CD4-positive, alpha-beta T cell treated with Interferon alpha-2 for 1 hour (primary cell): ENCODE measurements around the gene CCNB2.
"Not testable (repeated sequence)": the region's sequence is repeated elsewhere in the genome, so short reads cannot be mapped to it uniquely, and the experiment has no call there.

Source experiments
- DNase-seq, 2 donors: peaks; one replicate each; pipeline ENCODE4 v3.0.0-alpha.2; 2020 to 2022

Gene CCNB2

DNA sequence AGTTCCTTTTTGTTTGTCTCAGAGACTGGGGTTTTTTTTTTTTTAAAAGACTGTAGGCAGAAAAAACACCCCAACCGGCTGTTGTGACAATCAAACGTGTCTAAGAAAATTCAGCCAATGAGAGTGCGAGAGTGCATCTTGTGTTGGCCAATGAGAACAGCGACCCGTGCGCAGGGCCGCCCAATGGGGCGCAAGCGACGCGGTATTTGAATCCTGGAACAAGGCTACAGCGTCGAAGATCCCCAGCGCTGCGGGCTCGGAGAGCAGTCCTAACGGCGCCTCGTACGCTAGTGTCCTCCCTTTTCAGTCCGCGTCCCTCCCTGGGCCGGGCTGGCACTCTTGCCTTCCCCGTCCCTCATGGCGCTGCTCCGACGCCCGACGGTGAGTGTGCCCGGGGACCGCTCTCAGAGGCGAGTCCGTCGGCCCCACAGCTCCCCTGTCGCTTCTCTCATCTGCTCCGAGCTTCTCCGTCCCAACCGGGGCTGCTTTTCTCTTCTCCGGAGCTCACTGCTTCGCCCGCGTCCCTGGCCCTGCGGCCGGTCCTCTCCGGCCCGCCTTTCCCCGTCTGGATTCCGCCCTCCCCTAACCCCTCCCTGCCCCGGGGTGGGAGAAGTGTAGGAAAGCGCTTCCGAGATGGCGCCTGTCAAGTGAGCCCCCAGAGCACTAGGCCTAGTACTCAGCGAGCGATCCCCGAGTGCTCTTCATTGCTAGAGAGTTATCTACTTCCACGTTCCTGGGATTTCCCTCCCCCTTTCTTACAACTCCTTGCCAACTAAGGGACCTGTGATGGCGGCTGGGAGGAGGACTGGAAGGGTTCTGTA lies at the start of gene CCNB2:
Gene CCNB2, plus strand, starts transcription at position 235 of the 821 bp plus-strand sequence. Its CDS starts 123 bp downstream, at position 358.
- DNase-seq, result peak; percentile 87 to 93

GRCh38 chr15:59059076-59059597 lies 45.8 kb upstream of the CCNB2 start:
- no peak for DNase-seq

DNA sequence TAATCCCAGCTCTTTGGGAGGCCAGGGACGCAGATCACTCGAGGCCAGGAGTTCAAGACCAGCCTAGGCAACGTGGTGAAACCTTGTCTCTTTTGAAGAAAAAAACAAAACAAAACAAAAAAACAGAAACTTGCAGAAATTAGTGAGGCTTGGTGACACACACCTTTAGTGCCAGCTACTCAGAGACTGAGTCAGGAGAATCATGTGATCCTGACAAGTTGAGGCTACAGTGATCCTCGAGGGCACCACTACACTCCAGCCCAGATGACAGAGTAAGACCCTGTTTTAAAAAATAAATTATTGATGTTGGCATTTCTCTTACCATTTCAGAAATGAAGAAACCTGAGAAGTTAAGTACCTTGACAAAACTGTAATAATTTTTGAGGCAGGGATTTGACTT lies 44.6 kb upstream of the CCNB2 start:
- no peak for DNase-seq

DNA sequence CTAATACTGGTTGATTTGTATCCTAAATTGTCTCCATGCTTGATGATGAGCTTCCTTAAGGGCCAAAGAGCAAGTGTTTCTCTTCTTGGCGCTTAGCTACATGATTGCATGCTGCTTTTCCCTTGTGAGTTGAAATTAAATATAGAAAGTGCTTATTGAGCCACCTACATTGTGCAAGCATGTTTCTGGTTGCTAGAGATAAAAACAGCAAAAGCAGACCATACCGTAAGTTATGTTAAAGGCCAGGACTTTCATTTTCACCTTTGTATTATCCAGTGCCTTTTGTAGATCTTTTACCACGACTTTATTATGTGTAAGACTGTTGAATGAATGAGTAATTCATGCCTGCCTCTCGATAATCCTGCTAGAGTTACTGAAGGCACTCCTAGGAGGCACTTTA lies 41.9 kb upstream of the CCNB2 start:
- no peak for DNase-seq

GRCh38 chr15:59069430-59069829 lies 35.5 kb upstream of the CCNB2 start:
- no peak for DNase-seq

GRCh38 chr15:59074607-59075006 lies 30.3 kb upstream of the CCNB2 start:
- DNase-seq, result no peak

GRCh38 chr15:59087731-59088130 lies 17.2 kb upstream of the CCNB2 start:
- no peak for DNase-seq

DNA sequence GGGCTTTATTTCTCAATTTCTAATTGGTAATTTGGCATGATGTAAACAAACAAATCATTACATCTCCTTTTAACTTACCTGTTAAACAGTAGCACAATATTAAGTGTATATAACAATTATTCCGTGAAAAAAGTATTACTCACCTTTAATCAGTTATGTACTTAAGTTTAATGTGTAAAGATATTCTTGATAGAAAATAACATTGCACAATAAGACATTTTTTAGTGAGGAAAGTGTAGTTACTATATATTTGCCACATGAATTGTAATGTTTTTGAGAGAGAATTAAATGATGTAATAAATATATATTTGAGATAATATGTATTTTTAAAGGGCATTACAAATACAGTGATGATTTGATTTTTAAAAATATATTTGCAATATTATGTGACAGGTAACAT lies 10.9 kb upstream of the CCNB2 start:
- no peak for DNase-seq

- DNase-seq, result no peak
Observed at GRCh38 chr15:59096429-59096828, 8.5 kb upstream of the CCNB2 start.

DNA sequence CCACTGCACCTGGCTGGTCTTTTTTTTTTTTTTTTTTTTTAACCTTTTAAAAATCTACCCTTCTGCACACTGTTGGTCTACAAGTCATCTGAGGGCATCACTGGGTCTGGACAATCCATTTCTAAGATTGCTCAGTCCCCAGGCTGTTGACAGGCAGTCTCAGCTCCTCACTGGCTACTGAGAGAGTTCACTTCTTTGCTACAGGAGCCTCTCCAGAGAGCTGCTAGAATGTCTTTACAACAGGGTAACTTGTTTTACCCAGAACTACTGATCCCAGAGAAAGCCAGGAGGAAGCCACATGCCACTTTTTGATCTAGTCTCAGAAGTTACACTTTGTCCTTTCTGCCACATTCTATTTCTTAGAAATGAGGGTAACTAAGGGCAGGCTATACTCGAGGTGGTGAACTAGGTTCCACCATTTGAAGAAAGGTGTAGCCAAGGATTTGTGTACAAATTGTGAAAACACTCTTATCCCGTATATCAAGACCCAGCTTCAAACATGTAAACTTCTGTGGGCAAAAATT lies 5.7 kb upstream of the CCNB2 start:
- no peak for DNase-seq

DNA sequence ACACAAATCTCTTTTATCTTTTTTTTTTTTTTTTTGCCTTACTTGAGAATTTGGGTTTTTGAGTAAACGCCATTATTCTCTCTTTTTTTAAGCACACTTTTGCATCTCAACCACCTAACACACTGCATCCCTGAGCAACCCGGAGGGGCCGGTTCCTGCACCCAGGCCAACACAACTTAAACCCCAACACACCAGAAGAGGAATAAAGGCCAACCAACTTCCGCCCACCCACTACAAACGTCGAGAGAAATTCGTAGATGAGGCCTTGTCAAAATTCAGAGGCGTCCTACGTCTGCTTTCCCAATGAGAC lies 389 bp upstream of the CCNB2 start:
- DNase-seq, result no peak

DNA sequence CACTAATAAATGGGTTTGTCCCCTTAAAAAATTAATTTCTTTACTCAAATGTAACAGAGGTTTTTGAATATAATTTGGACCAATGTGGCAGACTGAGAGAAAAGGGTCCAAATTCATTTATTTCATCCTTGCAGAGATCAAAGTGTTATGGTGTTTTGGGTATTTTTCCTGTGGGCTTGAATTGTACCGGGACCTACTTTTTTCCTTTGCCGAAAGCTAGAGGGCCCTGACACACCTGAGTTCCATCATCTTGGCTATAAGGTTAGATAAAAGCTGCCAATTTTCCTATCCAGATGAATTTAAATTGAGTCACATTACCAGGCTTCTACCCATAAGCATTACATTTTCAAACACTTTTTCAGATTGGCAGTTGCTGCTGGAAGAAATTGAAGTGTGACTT lies 908 bp downstream of the CCNB2 start:
- DNase-seq, result no peak

DNA sequence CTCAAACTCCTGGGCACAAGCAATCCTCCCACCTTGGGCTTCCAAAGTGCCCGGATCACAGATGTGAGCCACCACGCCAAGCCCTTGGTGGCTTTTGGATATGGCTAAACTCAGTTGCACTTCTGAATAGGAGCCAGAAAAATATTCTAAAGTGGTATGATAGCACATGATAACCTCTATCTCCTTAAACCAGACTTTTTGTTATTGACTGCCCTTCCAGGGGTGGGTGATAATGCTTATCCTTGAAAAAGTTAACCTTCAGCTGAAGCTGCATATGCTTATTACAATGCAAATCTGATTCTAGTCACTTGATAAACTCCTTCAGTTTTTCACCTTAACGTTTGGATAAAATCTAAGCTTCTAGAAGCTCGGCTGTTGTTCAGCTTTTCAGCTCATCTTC lies 6.3 kb downstream of the CCNB2 start:
- no peak for DNase-seq

- no peak for DNase-seq
Observed at GRCh38 chr15:59115047-59115446, 10.1 kb downstream of the CCNB2 start.

DNA sequence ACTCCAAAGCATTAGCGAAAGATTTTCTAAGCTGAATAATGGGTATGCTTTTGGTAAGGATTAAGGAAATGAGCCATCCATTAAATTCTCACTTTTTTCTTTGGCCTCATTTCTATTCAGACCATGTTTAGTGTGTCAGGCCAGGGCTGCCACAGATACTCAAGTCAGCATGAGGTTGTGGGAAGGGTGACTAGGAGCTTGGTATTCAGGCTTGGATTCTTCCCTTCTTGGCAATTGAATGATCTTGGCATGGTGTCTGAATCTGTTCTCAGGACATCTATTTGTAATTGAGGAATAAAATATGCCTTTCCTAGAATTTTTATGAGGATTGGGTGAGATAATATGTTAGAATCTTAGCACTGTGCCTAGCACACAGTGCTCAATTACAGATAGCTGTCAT lies 11.2 kb downstream of the CCNB2 start:
- no peak for DNase-seq

DNA sequence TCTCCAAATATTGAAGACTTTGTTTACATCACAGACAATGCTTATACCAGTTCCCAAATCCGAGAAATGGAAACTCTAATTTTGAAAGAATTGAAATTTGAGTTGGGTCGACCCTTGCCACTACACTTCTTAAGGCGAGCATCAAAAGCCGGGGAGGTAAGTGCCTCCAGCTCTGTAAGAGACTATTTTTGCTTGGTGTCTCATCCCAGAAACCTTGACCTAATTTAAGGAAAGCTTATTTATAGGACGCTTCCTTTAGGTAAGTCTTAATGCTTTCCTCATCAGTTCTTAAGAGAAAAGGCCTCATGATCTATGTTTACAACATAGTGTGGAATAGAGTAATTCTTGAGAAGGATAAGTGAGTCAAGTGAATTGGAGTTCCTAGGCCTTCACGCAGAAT lies 11.8 kb downstream of the CCNB2 start:
- DNase-seq, result no peak

GRCh38 chr15:59119625-59120024 lies 14.7 kb downstream of the CCNB2 start:
- no peak for DNase-seq

DNA sequence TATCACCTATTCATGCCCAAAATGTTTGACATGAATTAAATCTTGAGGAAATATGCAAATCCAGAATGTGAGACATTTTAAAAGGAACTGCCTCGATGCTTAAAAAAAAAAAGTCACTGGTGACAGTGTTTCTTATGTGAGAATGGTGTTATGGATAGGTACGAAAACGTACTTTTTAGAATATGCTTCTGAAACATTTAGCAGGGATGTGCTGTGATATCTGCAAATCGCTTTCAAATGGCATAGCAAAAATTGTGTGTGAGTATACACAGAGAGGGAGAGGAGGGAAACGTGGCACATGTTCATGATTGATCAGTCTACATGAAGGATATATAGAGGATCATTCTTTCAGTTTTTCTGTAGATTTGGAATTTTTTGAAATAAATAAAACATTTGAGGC lies 16.0 kb downstream of the CCNB2 start:
- no peak for DNase-seq

DNA sequence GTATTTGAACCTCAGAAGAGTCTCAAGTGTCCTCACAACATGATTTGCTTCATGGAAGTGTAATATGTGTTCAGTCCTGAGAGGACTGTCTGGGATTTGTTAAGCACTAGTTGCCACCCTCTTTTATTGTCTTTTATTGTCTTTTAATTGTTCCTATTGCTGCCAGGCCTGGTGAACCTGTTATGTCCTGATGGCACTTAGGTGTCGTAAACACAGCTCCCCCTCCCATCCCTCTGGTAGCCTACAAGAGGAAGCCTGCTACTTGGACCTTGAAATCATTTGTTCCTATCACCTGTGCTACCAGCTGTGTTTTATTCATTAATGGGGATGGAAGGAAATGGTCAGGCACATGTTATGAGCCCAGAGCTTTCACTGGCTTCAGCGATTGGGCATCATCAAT lies 19.3 kb downstream of the CCNB2 start:
- DNase-seq, result no peak

- not testable (repeated sequence) for DNase-seq
Observed at GRCh38 chr15:59125683-59126082, 20.7 kb downstream of the CCNB2 start.

DNA sequence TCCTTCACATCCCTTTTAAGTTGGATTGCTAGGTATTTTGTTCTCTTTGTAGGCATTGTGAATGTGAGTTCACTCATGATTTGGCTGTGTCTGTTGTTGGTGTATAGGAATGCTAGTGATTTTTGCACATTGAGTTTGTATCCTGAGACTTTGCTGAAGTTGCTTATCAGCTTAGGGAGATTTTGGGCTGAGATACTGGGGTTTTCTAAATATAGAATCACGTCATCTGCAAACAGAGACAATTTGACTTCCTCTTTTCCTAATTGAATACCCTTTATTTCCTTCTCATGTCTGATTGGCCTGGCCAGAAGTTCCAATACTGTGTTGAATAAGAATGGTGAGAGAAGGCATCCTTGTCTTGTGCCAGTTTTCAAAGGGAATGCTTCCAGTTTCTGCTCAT lies 22.3 kb downstream of the CCNB2 start:
- DNase-seq, result not testable (repeated sequence)

DNA sequence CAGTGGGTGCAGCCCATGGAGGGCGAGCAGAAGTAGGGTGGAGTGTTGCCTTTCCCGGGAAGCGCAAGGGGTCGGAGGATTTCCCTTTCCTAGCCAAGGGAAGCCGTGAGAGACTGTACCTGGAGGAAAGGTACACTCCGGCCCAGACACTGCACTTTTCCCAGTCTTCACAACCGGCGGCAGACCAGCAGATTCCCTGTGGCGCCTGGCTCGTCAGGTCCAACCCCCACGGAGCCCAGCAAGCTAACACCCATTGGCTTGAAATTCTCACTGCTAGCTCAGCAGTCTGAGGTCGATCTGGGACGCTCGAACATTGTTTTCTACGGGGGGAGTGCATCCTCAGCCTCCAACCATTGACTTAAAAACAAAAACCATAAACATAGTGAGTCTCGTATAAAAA lies 26.5 kb downstream of the CCNB2 start:
- no peak for DNase-seq

- DNase-seq, result no peak
Observed at GRCh38 chr15:59131969-59132562, 27.1 kb downstream of the CCNB2 start.

- no peak for DNase-seq
Observed at GRCh38 chr15:59133929-59134427, 29.0 kb downstream of the CCNB2 start.
